ENCODE results near the gene MEF2D.

GRCh38 chr1:156477526-156478249 lies 22.9 kb downstream of the MEF2D start:
- TF ChIP-seq CTCF (IDR thresholded peaks at IDR 0.05; ENCODE audit: insufficient read depth, low read depth, low read length) (no peak), EZH2 (IDR thresholded peaks at IDR 0.05; ENCODE audit: insufficient read depth, low read length) (no peak)
